Fibroblast of mammary gland (primary cell): ENCODE measurements around the gene DCLK1.
A peak's percentile ranks its signal among the peaks of the same experiment; 100 is the strongest.

Source experiments
- DNase-seq: peaks from one replicate; pipeline ENCODE4 v3.0.0-alpha.2; 2010; ENCODE audit warnings: low read depth
- H3K4me3 ChIP-seq: 2 replicates; pipeline ENCODE4 v1.5.1; 2011; ENCODE audit warnings: low read depth, mild to moderate bottlenecking, low read length, moderate library complexity; ENCODE audit not compliant: control insufficient read depth
- CTCF ChIP-seq: conservative IDR thresholded peaks from 2 replicates; pipeline ENCODE4 v1.5.1; 2011; ENCODE audit warnings: low read depth, low read length, inconsistent platforms; ENCODE audit not compliant: control insufficient read depth, insufficient read depth

DCLK1 gene

DNA sequence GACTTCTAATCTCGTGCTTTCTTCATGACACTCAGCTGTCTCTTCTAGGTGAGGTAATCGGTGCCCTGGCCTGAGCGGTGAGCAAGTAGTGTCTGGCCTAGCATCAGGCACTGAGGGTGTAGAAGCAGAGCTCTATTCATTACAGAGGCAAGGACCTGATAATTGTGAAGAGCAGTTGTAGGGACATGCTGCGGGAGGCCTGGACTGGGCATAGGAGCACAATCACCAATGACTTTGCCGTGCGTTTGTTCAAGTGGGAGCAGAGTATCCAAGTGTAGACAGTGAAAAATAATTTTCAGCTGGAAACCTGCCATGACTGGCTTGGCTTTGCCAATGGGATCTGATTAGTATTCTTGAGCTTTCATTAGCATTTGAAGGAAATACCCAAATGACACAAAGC lies 32.1 kb upstream of the DCLK1 start:
- no peak for TF ChIP-seq CTCF
- no peak overlapping the region for H3K4me3 ChIP-seq
- no peak for DNase-seq

- no peak for TF ChIP-seq CTCF
- no peak for DNase-seq
- no peak overlapping the region for H3K4me3 ChIP-seq
Measured at GRCh38 chr13:36160297-36160696, 29.1 kb upstream of the DCLK1 start.

- no peak for DNase-seq
- no peak overlapping the region for H3K4me3 ChIP-seq
Measured at GRCh38 chr13:36158611-36159010, 27.4 kb upstream of the DCLK1 start.

GRCh38 chr13:36157480-36157879 lies 26.3 kb upstream of the DCLK1 start:
- no peak for TF ChIP-seq CTCF
- no peak overlapping the region for H3K4me3 ChIP-seq
- peak; percentile 79 for DNase-seq

More at GRCh38 chr13:36158611-36159010, 27.4 kb upstream of the DCLK1 start:
- no peak for TF ChIP-seq CTCF

DNA sequence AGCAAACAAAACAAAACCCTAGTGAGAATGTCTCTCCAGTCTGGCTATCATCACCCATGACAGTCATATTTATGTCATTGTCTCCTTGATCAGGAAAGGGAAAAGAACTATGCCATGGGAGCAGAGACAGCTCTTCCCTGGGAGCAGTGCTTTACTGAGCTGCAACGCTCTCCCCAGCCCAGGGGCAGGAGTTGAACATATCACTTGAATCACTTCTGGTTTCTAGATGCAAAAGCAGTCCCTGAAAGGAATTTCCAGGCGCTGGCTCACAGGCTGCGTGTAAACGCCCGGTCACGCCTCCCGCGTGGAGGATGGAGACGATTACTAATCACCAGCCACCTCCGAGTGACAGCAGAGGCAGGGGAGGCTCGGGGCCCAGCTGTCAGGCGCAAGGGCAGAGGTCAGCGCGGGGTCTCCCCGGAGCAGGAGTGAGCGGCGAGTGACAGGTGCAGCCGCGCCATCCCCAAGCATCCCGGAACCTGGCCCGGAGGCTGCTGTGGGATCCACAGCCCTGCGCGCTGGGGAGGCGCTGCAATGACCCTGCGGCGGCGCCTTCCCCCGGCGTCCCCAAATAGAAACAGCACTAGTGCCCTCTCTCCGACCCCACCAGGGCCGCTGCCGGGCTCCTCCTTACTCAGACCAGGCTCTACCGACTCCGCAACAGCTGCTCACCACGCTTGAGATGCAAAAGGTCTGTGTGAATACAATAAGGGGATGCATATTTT lies 23.5 kb upstream of the DCLK1 start:
- H3K4me3 ChIP-seq: no peak overlapping the region
- DNase-seq: no peak

GRCh38 chr13:36151591-36151990 lies 20.4 kb upstream of the DCLK1 start:
- DNase-seq: no peak
- H3K4me3 ChIP-seq: no peak overlapping the region
- no peak for TF ChIP-seq CTCF

More for the DNA sequence above, 23.5 kb upstream of the DCLK1 start:
- TF ChIP-seq CTCF: no peak
